Measurements from ENCODE around the gene CXorf65. TPM values are rescaled to one million over a fixed set of nuclear protein-coding genes. Genes with fewer than 3 reads are reported as not detected.

Gene CXorf65
- not detected for total RNA-seq

GRCh38 chrX:71106427-71106826, at the start of gene CXorf65:
Gene CXorf65, minus strand, starts transcription at chrX:71106740. Its CDS starts 184 bp downstream, at chrX:71106556.
- no peak for DNase-seq (ENCODE audit: low read depth in 2 of 3, low spot score in 2 of 3)

GRCh38 chrX:71154641-71155040, 48.1 kb upstream of the CXorf65 start:
- no peak for DNase-seq (ENCODE audit: low read depth in 2 of 3, low spot score in 2 of 3)

- no peak for DNase-seq (ENCODE audit: low read depth in 2 of 3, low spot score in 2 of 3)
Observed at GRCh38 chrX:71154196-71154595, 47.7 kb upstream of the CXorf65 start.

GRCh38 chrX:71151366-71151765, 44.8 kb upstream of the CXorf65 start:
- DNase-seq (ENCODE audit: low read depth in 2 of 3, low spot score in 2 of 3) = no peak

- DNase-seq (ENCODE audit: low read depth in 2 of 3, low spot score in 2 of 3) = no peak
Observed at GRCh38 chrX:71148278-71148663, 41.7 kb upstream of the CXorf65 start.

- peak in 1 of 3 donors; percentile 24 for DNase-seq (ENCODE audit: low read depth in 2 of 3, low spot score in 2 of 3)
Observed at GRCh38 chrX:71147496-71148277, 41.1 kb upstream of the CXorf65 start.

GRCh38 chrX:71144651-71145050, 38.1 kb upstream of the CXorf65 start, which contains the start of gene NLGN3:
Gene NLGN3, plus strand, starts transcription at chrX:71144841. Its CDS starts 2,909 bp downstream, at chrX:71147750.
- no peak for DNase-seq (ENCODE audit: low read depth in 2 of 3, low spot score in 2 of 3)

- DNase-seq (ENCODE audit: low read depth in 2 of 3, low spot score in 2 of 3) = no peak
Observed at GRCh38 chrX:71143508-71143907, 37.0 kb upstream of the CXorf65 start.

GRCh38 chrX:71140440-71140839, 33.9 kb upstream of the CXorf65 start:
- DNase-seq (ENCODE audit: low read depth in 2 of 3, low spot score in 2 of 3) = no peak

GRCh38 chrX:71131510-71131909, 25.0 kb upstream of the CXorf65 start:
- no peak for DNase-seq (ENCODE audit: low read depth in 2 of 3, low spot score in 2 of 3)

- peak; percentile 47 to 75 (median 56) for DNase-seq (ENCODE audit: low read depth in 2 of 3, low spot score in 2 of 3)
Observed at GRCh38 chrX:71128915-71129765, 22.6 kb upstream of the CXorf65 start.

GRCh38 chrX:71128166-71128833, 21.8 kb upstream of the CXorf65 start:
- no peak for DNase-seq (ENCODE audit: low read depth in 2 of 3, low spot score in 2 of 3)

- no peak for DNase-seq (ENCODE audit: low read depth in 2 of 3, low spot score in 2 of 3)
Observed at GRCh38 chrX:71118985-71119535, 12.5 kb upstream of the CXorf65 start.

- DNase-seq (ENCODE audit: low read depth in 2 of 3, low spot score in 2 of 3) = peak in 2 of 3 donors; percentile 86 to 89
Observed at GRCh38 chrX:71118032-71118984, 11.8 kb upstream of the CXorf65 start, which contains the start of gene MED12. Gene MED12, plus strand, starts transcription at chrX:71118596. Its CDS starts 159 bp downstream, at chrX:71118755.

GRCh38 chrX:71117358-71117757, 10.8 kb upstream of the CXorf65 start:
- DNase-seq (ENCODE audit: low read depth in 2 of 3, low spot score in 2 of 3) = no peak

- peak in 1 of 3 donors; percentile 50 for DNase-seq (ENCODE audit: low read depth in 2 of 3, low spot score in 2 of 3)
Observed at GRCh38 chrX:71111921-71112431, 5.4 kb upstream of the CXorf65 start.

GRCh38 chrX:71111141-71111843, 4.8 kb upstream of the CXorf65 start, which contains the start of gene IL2RG:
Gene IL2RG, minus strand, starts transcription at chrX:71111577. Its CDS starts 38 bp downstream, at chrX:71111539.
- DNase-seq (ENCODE audit: low read depth in 2 of 3, low spot score in 2 of 3) = peak; percentile 66 to 89 (median 83)

- DNase-seq (ENCODE audit: low read depth in 2 of 3, low spot score in 2 of 3) = no peak
Observed at GRCh38 chrX:71109051-71109450, 2.5 kb upstream of the CXorf65 start.

Data from hematopoietic multipotent progenitor cell (in vitro differentiated cells).